Measurements from ENCODE around the gene PPP1R12A.
"Not testable (repeated sequence)": the region's sequence is repeated elsewhere in the genome, so short reads cannot be mapped to it uniquely, and the experiment has no call there.

Gene PPP1R12A

GRCh38 chr12:79935021-79935623, at the start of gene PPP1R12A:
TSS of gene PPP1R12A (minus strand) at chr12:79935097. CDS start at chr12:79934931, 166 bp downstream.
- peak; percentile 98 for DNase-seq (ENCODE audit: low read depth)

DNA sequence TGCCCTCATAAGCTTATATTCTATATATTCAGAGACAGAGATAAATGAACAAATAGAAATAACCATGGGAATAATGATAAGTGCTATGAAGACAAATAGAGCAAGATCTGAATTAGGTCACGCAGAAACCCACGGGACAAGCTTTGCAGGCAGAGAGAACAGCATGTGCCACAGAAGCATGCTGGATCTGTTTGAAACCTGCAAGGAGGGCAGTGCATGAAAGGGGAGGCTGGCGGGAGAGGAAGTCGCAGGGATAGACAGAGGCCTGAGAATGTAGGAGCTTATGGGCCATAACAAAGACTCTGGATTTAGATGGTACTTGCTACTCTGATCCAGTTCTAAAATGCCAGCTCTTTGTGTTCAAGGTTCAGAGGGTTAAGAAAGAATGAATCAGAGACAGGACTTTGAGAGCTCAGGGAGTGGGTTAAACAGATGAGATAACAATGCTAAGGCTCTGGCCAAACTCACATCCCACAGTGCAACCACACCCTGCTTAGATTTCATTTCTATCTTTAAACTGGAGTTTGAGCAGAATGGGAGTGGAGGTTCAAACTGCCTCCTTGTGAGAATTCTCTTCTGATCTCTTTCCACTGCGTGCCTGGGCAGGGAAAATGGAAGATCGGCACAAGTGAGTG, 49.2 kb upstream of the PPP1R12A start:
- DNase-seq (ENCODE audit: low read depth) = peak; percentile 9

GRCh38 chr12:79983492-79983891, 48.6 kb upstream of the PPP1R12A start:
- DNase-seq (ENCODE audit: low read depth) = peak; percentile 77

- no peak for DNase-seq (ENCODE audit: low read depth)
Measured at GRCh38 chr12:79982086-79983062, 47.5 kb upstream of the PPP1R12A start.

DNA sequence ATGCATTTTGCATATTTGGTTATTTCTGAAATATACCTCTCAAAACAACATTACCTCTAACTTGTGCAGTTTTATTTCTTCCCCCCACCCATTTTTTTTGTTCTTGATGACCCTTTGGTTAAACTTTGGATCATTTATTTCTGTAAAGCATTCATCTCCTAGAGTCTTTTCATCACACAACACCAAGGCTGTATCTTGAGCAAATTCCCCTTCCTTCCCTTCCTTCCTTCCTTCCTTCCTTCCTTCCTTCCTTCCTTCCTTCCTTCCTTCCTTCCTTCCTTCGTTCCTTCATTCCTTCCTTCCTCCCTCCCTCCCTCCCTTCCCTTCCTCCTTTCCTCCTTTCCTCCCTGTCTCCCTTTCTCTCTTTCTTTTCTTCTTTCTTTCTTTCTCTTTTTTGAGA, 43.8 kb upstream of the PPP1R12A start:
- DNase-seq (ENCODE audit: low read depth) = no peak

GRCh38 chr12:79977856-79978460, 43.1 kb upstream of the PPP1R12A start:
- peak; percentile 12 for DNase-seq (ENCODE audit: low read depth)

GRCh38 chr12:79975143-79975542, 40.2 kb upstream of the PPP1R12A start:
- no peak for DNase-seq (ENCODE audit: low read depth)

DNA sequence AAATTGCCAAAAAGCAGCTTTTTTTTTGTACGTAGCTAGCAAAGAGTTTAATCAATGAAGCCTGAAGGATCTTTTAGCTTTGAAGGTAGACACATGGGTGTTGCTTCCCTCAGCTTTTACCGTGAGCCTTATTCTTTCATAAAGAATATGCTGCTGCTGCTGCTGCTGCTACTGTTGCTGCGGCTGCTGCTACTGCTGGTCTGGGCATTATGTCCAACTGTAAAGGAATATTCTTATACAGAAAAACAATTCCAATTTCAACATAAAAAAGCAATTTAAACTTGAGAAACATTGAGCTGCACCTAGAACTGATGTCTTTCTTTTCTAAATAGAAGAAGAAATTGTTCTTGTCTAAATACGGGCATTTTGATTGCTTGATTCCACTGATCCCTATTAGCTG, 38.9 kb upstream of the PPP1R12A start:
- DNase-seq (ENCODE audit: low read depth) = no peak

- no peak for DNase-seq (ENCODE audit: low read depth)
Measured at GRCh38 chr12:79964100-79964627, 29.3 kb upstream of the PPP1R12A start.

DNA sequence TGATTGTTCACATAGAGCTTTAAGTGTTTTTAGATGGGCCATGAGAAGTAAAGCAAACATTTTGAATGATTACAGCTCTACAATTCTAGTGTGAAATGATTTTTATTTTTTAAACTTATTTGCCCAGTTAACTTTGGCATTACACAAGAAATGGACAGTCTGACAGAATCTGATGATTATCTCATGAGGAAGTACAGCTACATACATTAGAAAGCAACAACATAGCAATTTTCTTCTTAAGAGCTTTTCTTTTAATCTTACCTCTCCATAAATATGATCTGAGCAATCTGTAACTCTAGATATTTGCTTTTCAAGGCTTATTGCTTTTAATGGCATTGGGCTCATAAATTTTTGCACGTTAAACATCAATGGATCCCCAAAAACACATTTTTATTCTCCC, 26.5 kb upstream of the PPP1R12A start:
- no peak for DNase-seq (ENCODE audit: low read depth)

GRCh38 chr12:79959484-79959883, 24.6 kb upstream of the PPP1R12A start:
- no peak for DNase-seq (ENCODE audit: low read depth)

DNA sequence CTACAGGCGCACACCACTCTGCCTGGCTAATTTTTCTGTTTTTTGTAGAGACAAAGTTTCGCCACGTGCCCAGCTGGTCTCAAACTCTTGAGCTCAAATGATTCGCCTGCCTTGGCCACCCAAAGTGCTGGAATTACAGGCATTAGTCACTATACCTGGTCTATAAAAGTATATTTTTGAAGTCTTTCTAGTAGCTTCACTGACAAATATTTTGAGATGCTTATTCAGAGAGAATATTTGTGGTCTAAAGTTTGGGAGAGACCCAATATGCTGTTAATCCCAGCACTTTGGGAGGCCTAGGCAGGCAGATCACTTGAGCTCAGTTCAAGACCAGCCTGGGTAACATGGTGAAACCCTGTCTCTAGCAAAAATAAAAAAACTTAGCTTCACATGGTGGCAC, 22.0 kb upstream of the PPP1R12A start:
- DNase-seq (ENCODE audit: low read depth) = no peak

DNA sequence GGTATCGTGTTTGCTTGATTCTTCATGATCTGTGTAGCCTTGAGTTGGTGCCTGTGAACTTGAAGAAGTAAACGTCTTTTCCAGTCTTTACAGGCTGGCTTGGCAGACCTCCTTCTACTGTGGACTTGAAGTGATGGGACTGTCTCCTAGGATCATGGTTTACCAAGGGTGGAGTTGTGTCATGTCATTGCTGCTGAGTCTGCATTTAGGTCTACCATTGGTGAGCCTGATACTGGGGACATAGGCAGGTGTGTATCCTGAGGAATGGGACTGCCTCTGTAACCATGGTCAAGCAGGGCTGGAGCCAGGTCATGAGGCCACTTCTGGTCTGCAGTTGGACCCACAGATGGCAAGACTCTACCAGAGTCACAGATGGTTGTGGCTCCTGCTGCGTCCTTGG, 20.7 kb upstream of the PPP1R12A start:
- DNase-seq (ENCODE audit: low read depth) = no peak

- DNase-seq (ENCODE audit: low read depth) = peak; percentile 21
Measured at GRCh38 chr12:79954037-79954610, 19.2 kb upstream of the PPP1R12A start.

GRCh38 chr12:79949098-79949497, 14.2 kb upstream of the PPP1R12A start:
- DNase-seq (ENCODE audit: low read depth) = no peak

DNA sequence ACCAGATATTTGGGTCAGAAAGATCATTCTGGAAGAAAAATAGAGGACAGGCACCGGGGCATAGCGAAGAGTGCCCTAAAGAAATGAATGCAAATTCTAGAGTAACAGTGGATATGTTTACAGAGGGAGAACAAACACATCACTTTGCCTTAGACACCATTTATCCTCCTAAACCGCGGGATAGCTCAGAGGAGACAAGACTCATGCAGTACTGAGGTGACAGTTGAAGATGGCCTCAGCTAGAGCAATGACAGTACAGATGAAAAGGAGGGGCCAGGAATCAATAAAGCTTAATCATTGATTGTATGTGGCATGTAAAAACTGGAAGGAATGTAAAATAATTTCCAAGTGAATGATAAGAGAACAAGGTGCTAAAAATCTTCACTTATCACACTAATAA, 10.5 kb upstream of the PPP1R12A start:
- DNase-seq (ENCODE audit: low read depth) = no peak

GRCh38 chr12:79944565-79944964, 9.7 kb upstream of the PPP1R12A start:
- no peak for DNase-seq (ENCODE audit: low read depth)

DNA sequence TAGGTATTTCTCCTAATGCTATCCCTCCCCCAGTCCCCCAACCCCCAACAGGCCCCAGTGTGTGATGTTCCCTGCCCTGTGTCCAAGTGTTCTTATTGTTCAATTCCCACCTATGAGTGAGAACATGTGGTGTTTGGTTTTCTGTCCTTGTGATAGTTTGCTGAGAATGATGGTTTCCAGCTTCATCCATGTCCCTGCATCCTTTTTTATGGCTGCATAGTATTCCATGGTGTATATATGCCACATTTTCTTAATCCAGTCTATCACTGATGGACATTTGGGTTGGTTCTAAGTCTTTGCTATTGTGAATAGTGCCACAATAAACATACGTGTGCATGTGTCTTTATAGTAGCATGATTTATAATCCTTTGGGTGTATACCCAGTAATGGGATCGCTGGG, 7.9 kb upstream of the PPP1R12A start:
- not testable (repeated sequence) for DNase-seq (ENCODE audit: low read depth)

- no peak for DNase-seq (ENCODE audit: low read depth)
Measured at GRCh38 chr12:79939728-79940310, 4.9 kb upstream of the PPP1R12A start.

GRCh38 chr12:79938843-79939242, 3.9 kb upstream of the PPP1R12A start:
- DNase-seq (ENCODE audit: low read depth) = no peak

GRCh38 chr12:79936670-79937069, 1.8 kb upstream of the PPP1R12A start:
- no peak for DNase-seq (ENCODE audit: low read depth)
